HG03457 (cell line): ENCODE measurements around the gene ESYT2.

Source experiments
- ATAC-seq: cut with Tn5 transposase; IDR thresholded peaks from one replicate; pipeline ENCODE4 v1.9.1; 2021; ENCODE audit warnings: moderate number of reproducible peaks; ENCODE audit not compliant: unreplicated experiment

ESYT2 gene

GRCh38 chr7:158774952-158775351, 54.4 kb downstream of the ESYT2 start:
- no peak for ATAC-seq

DNA sequence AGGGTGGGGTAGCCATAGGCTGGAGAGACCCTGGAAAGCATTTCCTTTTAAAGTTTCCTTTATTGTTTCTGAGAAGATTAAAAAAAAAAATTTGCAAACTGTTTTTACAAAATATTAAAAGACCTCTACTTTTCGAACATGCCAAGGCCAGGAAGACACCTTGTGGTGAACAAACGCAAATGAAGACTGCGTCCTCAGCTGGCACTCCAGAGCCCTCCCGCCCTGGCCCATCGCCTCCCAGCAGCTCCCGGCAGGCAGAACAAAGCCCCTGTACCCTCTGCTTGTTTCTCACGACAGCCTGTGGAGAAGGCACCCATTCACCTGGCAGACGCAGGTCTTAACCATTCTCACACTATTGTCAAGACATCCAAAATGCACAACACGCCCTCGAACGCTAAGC, 56.4 kb downstream of the ESYT2 start:
- no peak for ATAC-seq

- no peak for ATAC-seq
Measured at GRCh38 chr7:158771213-158771834, 58.0 kb downstream of the ESYT2 start.

DNA sequence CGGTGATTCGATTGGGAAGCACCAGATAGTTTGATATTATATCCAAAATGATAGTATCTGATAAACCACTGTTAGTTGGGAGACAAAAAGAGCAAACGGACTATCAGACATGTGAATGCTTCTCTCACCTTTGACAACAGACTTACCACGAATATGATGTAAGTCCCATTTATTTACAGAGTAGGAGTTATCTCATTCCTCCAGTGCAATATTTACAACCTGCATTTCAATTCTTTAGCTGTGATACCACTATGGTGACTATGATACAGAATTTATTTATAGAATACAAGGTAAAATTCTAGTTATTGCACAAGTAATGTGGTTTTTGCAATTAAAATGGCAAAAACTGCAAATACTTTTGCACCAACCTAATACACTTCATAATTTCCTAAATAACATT, 61.6 kb downstream of the ESYT2 start:
- ATAC-seq, result no peak

GRCh38 chr7:158766570-158767281, 62.6 kb downstream of the ESYT2 start:
- ATAC-seq, result no peak

DNA sequence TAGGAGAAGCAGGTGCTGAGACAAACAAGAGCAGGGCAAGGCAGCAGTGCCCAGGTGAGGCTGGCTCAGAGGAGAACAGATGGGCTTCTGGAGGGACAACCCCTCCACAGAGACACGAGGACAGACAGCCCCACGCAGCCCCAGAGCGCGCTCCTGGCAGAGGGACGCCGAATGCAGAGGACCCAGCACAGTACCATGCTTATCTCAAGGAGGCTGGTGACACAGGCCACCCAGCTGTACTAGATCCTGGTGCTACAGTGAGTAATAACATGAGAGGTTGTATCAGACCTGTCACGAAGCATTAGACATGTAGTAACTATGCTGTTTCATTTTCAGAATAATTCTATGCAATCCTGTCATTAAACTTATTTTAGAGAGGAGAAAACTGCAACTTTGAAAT, 64.3 kb downstream of the ESYT2 start:
- no peak for ATAC-seq

DNA sequence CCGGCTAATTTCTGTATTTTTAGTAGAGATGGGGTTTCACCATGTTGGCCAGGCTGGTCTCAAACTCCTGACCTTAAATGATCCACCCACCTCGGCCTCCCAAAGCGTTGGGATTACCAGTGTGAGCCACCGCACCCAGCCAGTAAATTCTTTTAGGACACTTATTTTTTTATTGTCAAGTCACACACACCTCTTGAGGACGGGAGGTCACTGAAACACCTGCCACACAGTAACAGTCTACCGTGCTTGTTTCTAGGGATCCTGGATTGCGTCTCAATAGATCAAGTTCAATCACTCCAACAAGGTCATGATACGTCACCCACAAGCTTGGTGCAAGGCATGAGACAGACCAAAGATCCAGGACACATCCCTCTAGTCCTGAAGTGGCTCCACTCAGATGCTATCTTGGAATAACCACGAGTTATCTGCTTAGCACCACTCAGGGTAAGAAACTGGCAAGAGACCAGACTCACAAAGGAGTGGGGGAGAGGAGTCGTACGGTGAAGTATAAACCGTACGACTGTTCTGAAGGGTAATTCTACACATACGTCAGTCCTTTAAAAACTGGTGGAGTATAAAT, 65.8 kb downstream of the ESYT2 start:
- ATAC-seq, result no peak

DNA sequence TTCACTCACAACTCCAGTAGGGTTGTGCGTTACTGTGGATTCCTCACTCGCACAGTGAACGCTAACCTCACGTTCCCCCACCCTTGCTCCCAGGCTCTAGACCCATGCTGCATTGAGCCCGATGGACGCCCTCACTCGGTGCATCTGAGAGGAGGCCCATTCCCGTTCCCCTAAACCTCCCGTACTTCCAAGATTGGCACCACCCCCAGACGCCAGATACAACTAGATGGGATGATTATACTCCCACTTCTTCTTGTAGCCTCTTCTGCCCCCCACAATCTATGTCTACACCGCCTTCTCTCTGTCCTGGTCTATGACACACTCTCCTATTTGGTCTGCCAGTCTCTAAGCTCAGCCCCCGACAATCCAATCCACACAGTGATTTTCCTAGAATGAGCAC, 67.4 kb downstream of the ESYT2 start:
- ATAC-seq, result no peak

DNA sequence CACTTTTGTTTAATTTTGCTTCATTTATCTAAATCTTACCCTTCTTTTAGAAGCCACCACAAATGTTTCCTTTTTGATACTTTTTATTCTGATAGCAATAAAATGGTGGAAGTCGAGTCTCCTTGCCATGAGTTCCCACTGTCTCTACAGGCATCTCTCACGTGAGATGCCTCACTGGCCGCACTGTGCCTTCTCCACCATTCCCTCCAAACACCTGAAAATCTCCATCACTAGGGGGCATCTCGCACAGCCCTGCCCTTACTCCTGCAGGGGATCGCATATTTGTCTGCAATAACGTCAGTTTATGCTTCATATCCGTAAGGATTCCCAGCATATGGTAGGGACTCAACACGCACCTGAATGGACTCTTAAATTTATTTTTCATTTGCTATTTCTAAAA, 68.4 kb downstream of the ESYT2 start:
- no peak for ATAC-seq

GRCh38 chr7:158760445-158760764, 68.9 kb downstream of the ESYT2 start:
- no peak for ATAC-seq

DNA sequence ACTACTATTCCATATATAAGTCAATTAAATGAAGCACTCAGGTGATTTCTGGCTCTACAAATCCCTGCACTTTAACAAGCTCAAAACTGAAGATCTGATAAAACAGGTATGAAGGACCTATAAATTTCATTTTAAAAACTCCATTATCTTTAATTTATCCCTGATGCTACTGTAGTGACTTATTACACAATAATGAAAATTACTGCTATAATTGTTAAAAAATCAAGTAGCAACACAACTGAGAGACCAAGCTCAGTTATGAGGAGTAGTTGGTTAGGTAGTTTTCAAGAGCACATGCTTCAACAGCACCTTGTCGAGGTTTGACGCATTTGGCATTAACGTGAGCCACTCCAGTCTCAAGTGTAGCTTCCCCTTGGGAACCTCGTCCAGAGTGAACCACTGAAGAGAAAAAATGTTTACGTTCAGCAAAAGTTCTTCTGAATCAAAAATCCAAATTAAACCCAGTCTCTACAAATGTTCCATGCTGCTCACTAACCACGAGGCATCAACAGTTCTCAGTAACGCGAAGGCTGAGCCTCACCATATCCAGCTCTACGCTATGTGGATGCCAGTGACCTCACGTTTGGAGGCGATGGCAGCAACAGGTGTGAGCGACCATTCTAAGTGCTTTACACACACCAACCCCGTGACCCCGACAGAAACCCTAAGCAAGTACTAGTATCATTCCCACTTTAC, 69.4 kb downstream of the ESYT2 start:
- no peak for ATAC-seq

DNA sequence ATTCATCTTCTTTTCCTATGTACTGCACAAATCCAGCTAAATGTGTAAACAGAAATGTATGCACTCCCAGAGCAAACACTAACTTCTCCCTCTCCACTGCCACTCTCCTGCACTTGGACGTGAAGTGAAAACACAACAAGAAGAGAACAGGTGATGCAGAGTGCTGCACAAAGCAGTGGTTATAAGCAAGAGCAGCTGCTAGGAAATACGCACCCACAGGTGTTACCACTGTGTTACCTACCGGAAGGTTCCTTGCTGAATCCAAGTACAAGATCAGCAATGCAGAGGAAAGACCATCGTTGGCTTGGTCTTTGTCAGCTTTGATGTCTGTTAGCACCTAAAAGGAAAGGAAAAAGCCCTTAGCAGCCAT, 70.1 kb downstream of the ESYT2 start:
- no peak for ATAC-seq

DNA sequence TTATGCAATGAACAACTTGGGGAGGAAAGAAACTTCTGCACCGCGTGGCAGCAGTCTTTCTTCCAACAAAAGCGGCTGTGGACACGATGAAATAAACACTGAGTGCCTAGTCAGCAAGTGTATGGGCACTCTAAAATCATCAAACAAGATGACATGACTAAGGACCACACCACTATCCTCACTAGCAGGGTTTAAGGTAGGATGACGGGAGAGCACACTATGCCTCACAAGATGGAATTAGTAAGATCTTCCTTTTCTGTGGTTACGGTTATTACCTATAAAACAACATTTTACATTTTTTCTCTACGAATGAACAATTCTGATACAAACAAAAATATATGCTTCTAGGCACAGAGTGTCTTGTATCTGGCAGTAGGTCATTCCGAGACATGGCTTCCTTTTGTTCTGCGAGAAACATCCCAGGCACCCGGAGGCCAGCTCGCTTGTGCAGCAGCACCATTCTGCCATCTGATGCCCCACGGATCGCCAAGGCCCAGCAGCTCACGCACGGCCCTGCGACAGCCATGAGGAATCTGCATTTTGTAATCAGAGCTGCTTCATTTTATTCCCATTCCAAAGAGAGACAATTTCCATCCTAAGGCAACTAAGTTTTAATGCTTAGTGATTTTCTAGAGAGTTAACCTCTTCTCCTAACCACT, 70.6 kb downstream of the ESYT2 start:
- ATAC-seq, result no peak

- ATAC-seq, result no peak
Measured at GRCh38 chr7:158757404-158757989, 71.8 kb downstream of the ESYT2 start.

- no peak for ATAC-seq
Measured at GRCh38 chr7:158754746-158755444, 74.4 kb downstream of the ESYT2 start.

- ATAC-seq, result no peak
Measured at GRCh38 chr7:158753900-158754299, 75.4 kb downstream of the ESYT2 start.

DNA sequence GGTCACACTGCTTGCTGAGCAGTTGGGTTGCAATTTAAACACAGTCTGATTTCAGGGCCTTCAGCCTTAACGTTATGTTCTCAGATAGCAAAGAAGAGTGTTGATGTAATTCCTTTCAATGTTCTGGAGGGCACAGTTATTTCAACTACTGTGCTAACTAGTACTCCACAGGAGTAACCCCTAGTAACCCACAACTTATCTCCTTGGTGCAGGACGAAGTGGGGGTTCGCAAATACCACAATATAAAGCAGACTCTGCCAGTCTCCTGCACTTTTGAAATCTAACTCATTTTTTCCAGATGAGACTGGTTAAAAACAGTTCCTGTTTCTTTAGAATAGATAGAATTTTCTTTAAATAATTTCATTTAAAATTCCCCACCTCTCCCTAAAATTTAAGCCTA, 77.6 kb downstream of the ESYT2 start:
- no peak for ATAC-seq

- ATAC-seq, result no peak
Measured at GRCh38 chr7:158751199-158751598, 78.1 kb downstream of the ESYT2 start.

DNA sequence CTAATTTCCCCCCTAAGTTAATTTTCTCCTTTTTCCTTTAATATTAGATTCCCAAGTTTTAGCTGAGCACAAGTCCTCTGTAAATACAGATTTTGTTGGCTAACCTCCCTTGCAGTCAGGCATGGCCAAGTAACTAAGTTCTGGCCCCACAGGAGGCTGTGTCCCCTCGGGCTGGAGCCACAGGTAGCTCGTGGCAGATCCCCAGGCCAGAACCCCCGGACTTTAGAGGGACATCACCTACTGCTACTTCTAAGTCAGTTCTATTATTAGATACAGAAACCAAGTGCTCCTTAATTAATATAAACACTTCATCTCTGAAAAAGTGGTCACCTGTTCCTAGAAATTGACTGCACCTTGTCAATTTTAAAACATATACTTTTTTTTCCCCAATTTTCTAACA, 78.6 kb downstream of the ESYT2 start:
- ATAC-seq, result no peak

GRCh38 chr7:158749396-158749795, 79.9 kb downstream of the ESYT2 start:
- no peak for ATAC-seq

- no peak for ATAC-seq
Measured at GRCh38 chr7:158748335-158748734, 81.0 kb downstream of the ESYT2 start.
